GM13977 (cell line): ENCODE results near the gene RNLS.

Source experiments
- DNase-seq: peaks from one replicate; pipeline ENCODE4 v3.0.0; 2012; ENCODE audit warnings: low spot score
- CTCF ChIP-seq: IDR thresholded peaks from 2 replicates; pipeline ENCODE4 v1.5.1; 2012; ENCODE audit warnings: mild to moderate bottlenecking, control low read depth; ENCODE audit not compliant: insufficient read depth; ENCODE audit errors: extremely low read depth, missing control alignments
- in situ Hi-C: fragments of 300-500 bp; cut with MboI; formaldehyde crosslinking; loops from one replicate; pipeline ENCODE4 v1.12.0; 2022; ENCODE audit warnings: low sequenced_read_pairs, low pct_unique_long_range_greater_than_20kb, mixed read lengths, inconsistent platforms; ENCODE audit not compliant: unreplicated experiment

Gene RNLS

GRCh38 chr10:88333248-88333630, 249.9 kb downstream of the RNLS start:
- in situ Hi-C loops = no loop called here
- TF ChIP-seq CTCF = no peak
- DNase-seq = no peak

GRCh38 chr10:88332503-88333247, 250.4 kb downstream of the RNLS start:
- in situ Hi-C loops = no loop called here
- no peak for TF ChIP-seq CTCF
- no peak for DNase-seq

GRCh38 chr10:88330174-88330573, 252.9 kb downstream of the RNLS start:
- in situ Hi-C loops = no loop called here
- DNase-seq = no peak
- TF ChIP-seq CTCF = no peak

GRCh38 chr10:88322324-88323063, 260.6 kb downstream of the RNLS start:
- TF ChIP-seq CTCF = no peak
- DNase-seq = no peak
- in situ Hi-C loops = no loop called here

GRCh38 chr10:88319960-88320517, 263.1 kb downstream of the RNLS start:
- in situ Hi-C loops = no loop called here
- no peak for TF ChIP-seq CTCF
- DNase-seq = no peak

- peak; percentile 36 for TF ChIP-seq CTCF
- in situ Hi-C loops = no loop called here
- no peak for DNase-seq
Measured at GRCh38 chr10:88318803-88319202, 264.3 kb downstream of the RNLS start.
